IPS-15b (cell line): Measurements from ENCODE around the gene TMEM114.

Experiments
- H3K27me3 ChIP-seq: one replicate; pipeline ENCODE4 v1.6.1; 2013; ENCODE audit warnings: low read length; ENCODE audit not compliant: control insufficient read depth, insufficient read depth
- H3K36me3 ChIP-seq: one replicate; pipeline ENCODE4 v1.6.1; 2013; ENCODE audit warnings: low read length; ENCODE audit not compliant: control insufficient read depth, insufficient read depth
- H3K4me1 ChIP-seq: one replicate; pipeline ENCODE4 v1.6.1; 2013; ENCODE audit warnings: mild to moderate bottlenecking, low read length; ENCODE audit not compliant: control insufficient read depth, insufficient read depth
- H3K4me3 ChIP-seq: one replicate; pipeline ENCODE4 v1.5.1; 2013; ENCODE audit warnings: low read depth, low read length
- H3K9ac ChIP-seq: one replicate; pipeline ENCODE4 v1.6.1; 2013; ENCODE audit warnings: low read depth, mild to moderate bottlenecking, low read length
- H3K9me3 ChIP-seq: one replicate; pipeline ENCODE4 v1.6.1; 2013; ENCODE audit warnings: mild to moderate bottlenecking, low read length; ENCODE audit not compliant: control insufficient read depth, insufficient read depth

Gene TMEM114

DNA sequence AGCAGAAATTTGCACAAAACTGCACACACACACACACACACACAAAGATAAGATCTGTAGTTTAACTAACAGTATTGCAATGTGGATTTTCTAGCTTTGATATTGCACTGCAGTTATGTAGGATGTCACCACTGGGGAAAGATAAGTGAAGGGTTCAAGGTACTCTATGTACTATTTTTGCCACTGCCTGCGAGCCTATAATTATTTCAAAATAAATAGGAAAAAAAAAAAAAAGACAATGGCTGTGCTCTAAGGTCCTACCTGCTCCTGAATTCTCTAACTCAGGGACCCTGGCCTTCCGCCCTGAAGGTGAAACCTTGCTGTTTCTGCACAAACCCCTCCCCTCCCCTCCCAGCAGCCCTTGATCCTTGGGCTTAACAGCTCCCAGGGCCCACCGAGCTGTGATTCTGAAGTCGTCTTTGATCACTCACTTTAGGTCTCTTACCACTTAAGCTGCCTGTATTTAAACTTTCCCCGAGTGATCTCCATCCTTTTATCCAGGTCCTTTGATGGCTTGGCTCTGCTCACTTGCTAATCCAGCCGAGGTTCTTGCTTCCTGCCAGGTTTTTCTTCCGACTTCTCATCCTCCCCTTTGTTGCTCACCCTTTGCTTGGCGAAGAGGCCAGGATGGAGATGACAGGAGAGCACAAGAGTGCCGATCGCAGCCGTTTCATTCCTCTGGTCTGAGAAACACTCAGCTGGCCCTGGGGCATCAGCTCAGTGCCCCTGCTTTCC is 37.7 kb downstream of the TMEM114 start:
- Histone ChIP-seq H3K4me1 (no peaks in the 10 kb centered on the region), H3K9ac (no peak overlapping the region), H3K36me3 (no peaks in the 10 kb centered on the region), H3K9me3 (no peaks in the 10 kb centered on the region), H3K4me3 (no peak overlapping the region), H3K27me3 (peaks cover 6% of the 10 kb centered on the region)

DNA sequence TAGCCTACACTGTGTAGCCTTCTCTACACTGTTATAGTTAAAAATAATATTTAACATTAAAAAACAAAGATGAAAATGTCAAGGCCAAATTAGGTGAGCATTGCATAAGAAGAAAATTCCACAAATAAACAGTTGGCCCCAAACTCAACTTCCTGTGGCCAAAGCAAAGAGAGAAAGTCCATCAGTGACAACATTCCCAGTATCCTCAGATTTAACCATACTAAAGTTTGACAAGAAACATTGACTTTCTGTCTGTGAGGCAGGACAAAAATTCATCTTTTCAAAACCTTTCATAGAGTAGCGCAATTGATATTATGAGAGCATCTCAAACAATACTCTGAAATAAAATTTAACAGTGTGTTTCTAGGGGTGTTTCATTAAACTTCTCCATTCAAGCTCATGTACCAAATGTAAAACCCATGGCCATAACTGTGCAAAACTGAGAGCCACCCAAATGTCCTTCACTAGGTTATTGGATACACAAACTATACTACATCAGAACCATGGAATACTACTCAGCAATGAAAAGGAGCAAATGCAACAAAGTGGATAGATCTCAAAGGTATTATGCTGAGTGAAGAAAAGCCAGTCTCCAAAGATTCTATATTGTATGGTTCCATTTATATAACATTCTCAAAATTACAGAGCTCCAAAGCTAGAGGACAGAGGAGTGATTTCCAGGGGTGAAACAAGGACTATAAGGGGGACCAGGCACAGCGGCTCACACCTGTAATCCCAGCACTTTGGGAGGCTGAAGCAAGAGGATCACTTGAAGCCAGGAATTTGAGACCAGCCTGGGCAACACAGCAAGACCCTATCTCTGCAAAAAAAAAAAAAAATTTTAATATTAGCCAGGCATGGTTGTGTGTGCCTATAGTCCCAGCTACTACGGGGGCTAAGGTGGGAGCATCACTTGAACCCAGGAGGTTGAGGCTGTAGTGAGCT is 38.7 kb downstream of the TMEM114 start:
- H3K9me3 ChIP-seq = no peaks in the 10 kb centered on the region
- no peaks in the 10 kb centered on the region for H3K4me1 ChIP-seq

DNA sequence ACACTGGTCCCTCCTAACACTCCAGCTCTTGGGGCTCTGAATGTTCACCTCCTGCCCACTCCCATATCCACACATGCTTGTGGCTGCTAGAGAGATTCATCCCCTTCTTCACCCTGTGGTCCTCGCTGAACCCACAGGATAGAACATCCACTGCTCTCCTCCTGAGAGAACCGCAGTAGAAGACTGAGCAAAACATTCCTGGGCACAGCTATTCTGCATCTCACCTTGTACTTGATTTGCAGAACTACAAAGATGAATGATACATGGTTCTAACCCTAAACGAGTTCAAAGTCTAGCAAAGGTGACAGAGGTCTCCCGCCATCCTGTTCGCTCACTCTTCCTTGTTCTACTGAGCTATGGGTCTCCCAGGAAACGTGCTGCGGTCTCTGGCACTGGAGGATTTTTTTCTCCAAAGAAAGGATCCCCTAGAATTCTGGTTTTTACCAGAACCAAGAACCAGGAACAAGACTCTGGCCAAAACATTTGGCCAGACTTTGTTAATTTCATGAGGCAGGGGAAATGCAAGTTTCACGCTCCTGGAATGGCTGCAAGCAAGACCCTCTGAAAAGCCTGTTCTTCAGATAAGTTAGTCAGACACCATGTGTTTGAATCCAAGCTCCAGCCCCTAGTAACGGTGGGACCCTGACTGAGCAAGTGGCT is 39.5 kb downstream of the TMEM114 start:
- Histone ChIP-seq H3K9me3 (no peaks in the 10 kb centered on the region), H3K4me1 (no peaks in the 10 kb centered on the region), H3K36me3 (no peaks in the 10 kb centered on the region), H3K4me3 (no peak overlapping the region), H3K9ac (no peak overlapping the region), H3K27me3 (peaks cover 7% of the 10 kb centered on the region)

More for the DNA sequence above, 38.7 kb downstream of the TMEM114 start:
- no peak overlapping the region for H3K9ac ChIP-seq
- no peaks in the 10 kb centered on the region for H3K36me3 ChIP-seq
- peaks cover 7% of the 10 kb centered on the region for H3K27me3 ChIP-seq
- H3K4me3 ChIP-seq = no peak overlapping the region

- Histone ChIP-seq H3K27me3 (peaks cover 7% of the 10 kb centered on the region), H3K9me3 (no peaks in the 10 kb centered on the region), H3K9ac (no peak overlapping the region), H3K36me3 (no peaks in the 10 kb centered on the region), H3K4me3 (no peak overlapping the region), H3K4me1 (no peaks in the 10 kb centered on the region)
Observed at GRCh38 chr16:8549843-8550412, 40.4 kb downstream of the TMEM114 start.

- Histone ChIP-seq H3K4me1 (no peaks in the 10 kb centered on the region), H3K36me3 (no peaks in the 10 kb centered on the region), H3K9me3 (no peaks in the 10 kb centered on the region), H3K9ac (no peak overlapping the region), H3K4me3 (no peak overlapping the region), H3K27me3 (peaks cover 5% of the 10 kb centered on the region)
Observed at GRCh38 chr16:8548166-8548565, 42.1 kb downstream of the TMEM114 start.

DNA sequence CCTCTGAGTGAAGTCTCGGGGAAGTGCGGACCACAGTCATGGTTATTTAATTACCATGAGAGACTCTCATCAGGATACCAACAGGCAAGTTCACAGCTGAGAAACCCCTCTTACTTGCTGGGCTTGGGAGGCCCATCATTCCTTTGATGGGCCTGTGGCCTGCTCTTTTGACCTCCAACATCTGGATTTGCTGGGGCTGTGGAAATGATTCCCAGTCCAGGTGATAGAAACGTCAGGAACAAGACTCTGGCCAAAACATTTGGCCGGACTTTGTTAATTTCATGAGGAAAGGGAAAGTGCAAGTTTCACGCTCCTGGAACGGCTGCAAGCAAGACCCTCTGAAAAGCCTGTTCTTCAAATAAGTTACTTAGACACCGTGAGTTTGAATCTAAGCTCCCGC is 42.5 kb downstream of the TMEM114 start:
- no peak overlapping the region for H3K4me3 ChIP-seq
- H3K9ac ChIP-seq = no peak overlapping the region
- no peaks in the 10 kb centered on the region for H3K36me3 ChIP-seq
- no peaks in the 10 kb centered on the region for H3K9me3 ChIP-seq
- no peaks in the 10 kb centered on the region for H3K4me1 ChIP-seq
- peaks cover 5% of the 10 kb centered on the region for H3K27me3 ChIP-seq

DNA sequence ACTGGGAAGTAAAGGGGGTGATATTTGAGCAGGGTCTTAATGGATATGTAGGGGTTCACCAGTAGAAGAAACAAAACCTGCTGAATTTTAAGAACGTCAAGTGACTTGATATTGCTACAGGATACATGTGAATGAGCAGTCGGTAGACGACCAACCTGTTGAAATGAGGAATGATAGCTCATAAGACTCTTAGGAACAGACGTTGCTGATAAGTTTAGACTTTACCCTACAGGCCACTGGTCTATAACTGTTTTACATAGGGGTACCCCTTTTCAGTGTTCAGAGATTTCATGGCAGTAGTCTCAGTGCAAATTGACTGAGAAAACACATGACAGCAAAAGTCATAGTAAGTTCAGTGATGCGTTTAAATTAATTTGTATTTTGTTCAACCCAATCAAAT is 45.9 kb downstream of the TMEM114 start:
- Histone ChIP-seq H3K4me1 (no peaks in the 10 kb centered on the region), H3K9me3 (no peaks in the 10 kb centered on the region), H3K36me3 (no peaks in the 10 kb centered on the region)

GRCh38 chr16:8543258-8543657 is 47.1 kb downstream of the TMEM114 start:
- Histone ChIP-seq H3K36me3 (no peaks in the 10 kb centered on the region), H3K27me3 (peaks cover 5% of the 10 kb centered on the region), H3K4me3 (no peak overlapping the region), H3K9me3 (no peaks in the 10 kb centered on the region), H3K9ac (no peak overlapping the region), H3K4me1 (no peaks in the 10 kb centered on the region)

More for the DNA sequence above, 45.9 kb downstream of the TMEM114 start:
- H3K4me3 ChIP-seq = no peak overlapping the region
- H3K27me3 ChIP-seq = peaks cover 5% of the 10 kb centered on the region
- no peak overlapping the region for H3K9ac ChIP-seq

- H3K9me3 ChIP-seq = no peaks in the 10 kb centered on the region
- no peaks in the 10 kb centered on the region for H3K4me1 ChIP-seq
Observed at GRCh38 chr16:8542393-8542792, 47.9 kb downstream of the TMEM114 start.

DNA sequence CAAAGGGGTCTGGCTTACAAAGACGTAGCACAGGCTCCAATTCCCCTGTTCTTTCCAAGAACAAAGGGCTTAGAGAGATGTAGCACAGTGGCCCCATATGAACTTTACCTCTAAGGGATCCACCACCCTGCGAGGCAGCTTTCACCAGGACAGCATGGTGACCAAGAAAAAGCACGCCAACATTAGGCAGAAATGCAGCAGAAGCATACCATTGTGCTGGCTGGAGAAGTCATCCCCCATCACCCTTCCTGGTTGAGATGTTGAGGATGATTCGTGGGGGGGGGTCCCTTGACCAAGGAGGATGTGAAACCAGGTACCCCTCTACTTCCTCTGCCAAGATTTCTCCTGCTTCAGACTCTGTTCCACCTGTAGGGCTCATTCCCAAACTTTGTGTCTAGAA is 48.4 kb downstream of the TMEM114 start:
- no peaks in the 10 kb centered on the region for H3K36me3 ChIP-seq
- no peaks in the 10 kb centered on the region for H3K4me1 ChIP-seq
- H3K27me3 ChIP-seq = peaks cover 5% of the 10 kb centered on the region
- H3K9ac ChIP-seq = no peak overlapping the region
- no peaks in the 10 kb centered on the region for H3K9me3 ChIP-seq
- H3K4me3 ChIP-seq = no peak overlapping the region

More at GRCh38 chr16:8542393-8542792, 47.9 kb downstream of the TMEM114 start:
- H3K9ac ChIP-seq = no peak overlapping the region
- H3K4me3 ChIP-seq = no peak overlapping the region
- H3K27me3 ChIP-seq = peaks cover 5% of the 10 kb centered on the region
- no peaks in the 10 kb centered on the region for H3K36me3 ChIP-seq

- Histone ChIP-seq H3K36me3 (no peaks in the 10 kb centered on the region), H3K4me1 (no peaks in the 10 kb centered on the region), H3K27me3 (no peaks in the 10 kb centered on the region), H3K4me3 (no peak overlapping the region), H3K9me3 (no peaks in the 10 kb centered on the region), H3K9ac (no peak overlapping the region)
Observed at GRCh38 chr16:8537691-8538342, 52.5 kb downstream of the TMEM114 start.
